ENCODE measurements around the gene RASGRF1.

RASGRF1 gene

GRCh38 chr15:78915341-78916087 is 175.1 kb downstream of the RASGRF1 start:
- peaks cover 12% of the 10 kb centered on the region for H3K36me3 ChIP-seq (ENCODE audit: control insufficient read depth, insufficient read depth, low read length)
- H3K27me3 ChIP-seq (ENCODE audit: control insufficient read depth, insufficient read depth, low read length) = no peaks in the 10 kb centered on the region
- no peaks in the 10 kb centered on the region for H3K4me1 ChIP-seq (ENCODE audit: control insufficient read depth, insufficient read depth, low read length)
- no peak overlapping the region for H3K4me3 ChIP-seq (ENCODE audit: low read depth, low read length)
- no peak overlapping the region for H3K9ac ChIP-seq (ENCODE audit: low read depth, low read length)
- H3K9me3 ChIP-seq (ENCODE audit: control insufficient read depth, insufficient read depth, low read length) = no peaks in the 10 kb centered on the region

GRCh38 chr15:78914027-78914764 is 176.4 kb downstream of the RASGRF1 start:
- Histone ChIP-seq H3K4me1 (ENCODE audit: control insufficient read depth, insufficient read depth, low read length) (no peaks in the 10 kb centered on the region), H3K4me3 (ENCODE audit: low read depth, low read length) (no peak overlapping the region), H3K9ac (ENCODE audit: low read depth, low read length) (no peak overlapping the region), H3K9me3 (ENCODE audit: control insufficient read depth, insufficient read depth, low read length) (no peaks in the 10 kb centered on the region), H3K36me3 (ENCODE audit: control insufficient read depth, insufficient read depth, low read length) (peaks cover 9% of the 10 kb centered on the region), H3K27me3 (ENCODE audit: control insufficient read depth, insufficient read depth, low read length) (no peaks in the 10 kb centered on the region)

DNA sequence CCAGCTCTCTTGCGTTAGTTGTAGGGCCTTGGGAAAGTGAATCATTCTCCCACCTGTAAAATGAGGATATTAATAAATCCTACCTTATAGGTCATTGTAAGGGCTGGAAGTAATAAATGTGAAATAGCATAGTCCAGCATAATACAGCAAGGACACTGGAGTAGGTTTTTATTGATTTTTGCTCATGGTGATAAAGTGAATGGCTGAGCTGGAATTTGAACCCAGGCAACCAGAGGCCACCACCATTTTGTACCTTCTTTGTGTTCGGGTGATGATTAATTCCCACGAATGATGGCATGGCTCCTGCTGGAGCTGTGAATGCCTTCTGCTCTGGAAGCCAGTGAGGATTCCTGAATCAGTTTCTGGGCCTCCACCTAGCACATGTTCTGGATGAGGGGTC is 177.6 kb downstream of the RASGRF1 start:
- H3K9me3 ChIP-seq (ENCODE audit: control insufficient read depth, insufficient read depth, low read length) = no peaks in the 10 kb centered on the region
- H3K36me3 ChIP-seq (ENCODE audit: control insufficient read depth, insufficient read depth, low read length) = peaks cover 7% of the 10 kb centered on the region
- no peak overlapping the region for H3K4me3 ChIP-seq (ENCODE audit: low read depth, low read length)
- no peaks in the 10 kb centered on the region for H3K4me1 ChIP-seq (ENCODE audit: control insufficient read depth, insufficient read depth, low read length)
- no peaks in the 10 kb centered on the region for H3K27me3 ChIP-seq (ENCODE audit: control insufficient read depth, insufficient read depth, low read length)
- no peak overlapping the region for H3K9ac ChIP-seq (ENCODE audit: low read depth, low read length)

DNA sequence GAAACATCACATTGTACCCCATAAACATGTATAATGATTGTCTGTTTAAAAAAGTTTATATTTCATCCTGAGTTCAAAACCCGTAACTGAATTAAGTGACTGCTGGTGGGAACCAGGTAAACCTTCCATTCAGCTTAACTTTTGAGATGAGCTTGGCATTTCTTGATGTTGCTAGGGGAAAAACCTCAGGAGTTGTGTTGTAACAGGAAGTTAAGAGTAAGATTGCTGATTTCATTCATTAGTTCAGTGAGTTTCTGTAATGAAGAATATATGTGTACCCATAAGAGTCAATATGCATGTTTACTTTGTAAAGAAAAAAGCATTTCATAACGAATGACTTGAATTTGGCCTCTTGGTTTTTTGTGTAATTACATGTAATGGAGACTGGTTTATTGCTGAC is 178.3 kb downstream of the RASGRF1 start:
- peaks cover 7% of the 10 kb centered on the region for H3K36me3 ChIP-seq (ENCODE audit: control insufficient read depth, insufficient read depth, low read length)
- no peak overlapping the region for H3K4me3 ChIP-seq (ENCODE audit: low read depth, low read length)
- H3K4me1 ChIP-seq (ENCODE audit: control insufficient read depth, insufficient read depth, low read length) = peaks cover 2% of the 10 kb centered on the region
- no peak overlapping the region for H3K9ac ChIP-seq (ENCODE audit: low read depth, low read length)
- no peaks in the 10 kb centered on the region for H3K9me3 ChIP-seq (ENCODE audit: control insufficient read depth, insufficient read depth, low read length)
- no peaks in the 10 kb centered on the region for H3K27me3 ChIP-seq (ENCODE audit: control insufficient read depth, insufficient read depth, low read length)

- no peaks in the 10 kb centered on the region for H3K9me3 ChIP-seq (ENCODE audit: control insufficient read depth, insufficient read depth, low read length)
- H3K9ac ChIP-seq (ENCODE audit: low read depth, low read length) = no peak overlapping the region
- H3K27me3 ChIP-seq (ENCODE audit: control insufficient read depth, insufficient read depth, low read length) = no peaks in the 10 kb centered on the region
- H3K4me1 ChIP-seq (ENCODE audit: control insufficient read depth, insufficient read depth, low read length) = peaks cover 4% of the 10 kb centered on the region
- H3K4me3 ChIP-seq (ENCODE audit: low read depth, low read length) = no peak overlapping the region
- peaks cover 9% of the 10 kb centered on the region for H3K36me3 ChIP-seq (ENCODE audit: control insufficient read depth, insufficient read depth, low read length)
These were observed 180.3 kb downstream of the RASGRF1 start for GRCh38 chr15:78910271-78910670.
